Effector CD8-positive, alpha-beta T cell (primary cell): ENCODE data around the gene SMO.
"Not testable (repeated sequence)": the region's sequence is repeated elsewhere in the genome, so short reads cannot be mapped to it uniquely, and the experiment has no call there.

Experiments
- DNase-seq: peaks from one replicate; lab custom pipeline; 2025; lab: John Stamatoyannopoulos, UW

The SMO gene

DNA sequence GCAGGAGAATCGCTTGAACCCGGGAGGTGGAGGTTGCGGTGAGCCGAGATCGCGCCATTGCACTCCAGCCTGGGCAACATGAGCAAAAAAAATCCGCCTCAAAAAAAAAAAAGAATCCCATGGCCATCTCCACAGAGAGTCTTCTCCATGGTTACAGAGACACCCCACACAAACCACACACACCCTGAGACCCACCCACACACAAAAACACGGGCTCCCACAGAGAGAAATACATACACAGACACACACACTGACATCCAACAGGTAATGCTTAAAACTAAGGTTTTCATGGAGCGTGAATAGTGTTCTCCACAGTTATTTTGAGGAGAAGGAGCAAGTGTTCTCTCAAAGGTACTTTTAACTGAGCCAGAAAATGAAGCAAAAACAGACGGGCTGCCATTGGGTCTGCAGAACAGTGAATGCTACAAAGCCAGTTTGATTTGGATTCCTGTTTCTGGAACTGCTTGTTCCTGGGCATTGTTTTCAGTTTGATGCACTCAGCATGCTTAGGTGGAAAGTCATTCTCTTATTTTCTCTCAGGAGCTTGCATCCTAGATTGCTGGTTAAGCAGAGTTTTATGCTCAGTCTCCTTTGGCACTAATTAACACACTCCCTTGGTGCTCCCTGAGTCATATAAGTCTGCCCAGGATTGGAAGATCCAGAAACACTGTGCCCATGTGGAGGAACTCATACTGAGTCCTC, 51.8 kb downstream of the SMO start:
- no peak for DNase-seq

DNA sequence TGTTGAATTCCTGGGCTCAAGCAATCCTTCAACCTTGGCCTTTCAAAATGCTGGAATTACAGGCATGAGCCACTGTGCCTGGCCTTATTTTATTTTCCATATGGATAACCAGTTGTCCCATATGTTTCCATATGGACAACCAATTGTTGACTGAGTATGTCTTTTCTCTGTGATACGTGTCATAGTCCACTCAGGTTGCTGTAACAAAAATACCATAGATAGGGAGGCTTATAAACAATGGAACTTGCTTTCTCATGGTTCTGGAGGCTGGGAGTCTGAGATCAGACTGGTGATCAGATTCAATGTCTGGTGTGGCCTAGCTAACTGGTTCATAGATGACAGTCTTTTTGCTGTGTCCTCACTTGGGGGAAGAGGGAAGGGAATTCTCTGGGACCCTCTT, 55.8 kb downstream of the SMO start:
- DNase-seq = no peak

- no peak for DNase-seq
Measured at GRCh38 chr7:129245533-129245932, 57.1 kb downstream of the SMO start.

DNA sequence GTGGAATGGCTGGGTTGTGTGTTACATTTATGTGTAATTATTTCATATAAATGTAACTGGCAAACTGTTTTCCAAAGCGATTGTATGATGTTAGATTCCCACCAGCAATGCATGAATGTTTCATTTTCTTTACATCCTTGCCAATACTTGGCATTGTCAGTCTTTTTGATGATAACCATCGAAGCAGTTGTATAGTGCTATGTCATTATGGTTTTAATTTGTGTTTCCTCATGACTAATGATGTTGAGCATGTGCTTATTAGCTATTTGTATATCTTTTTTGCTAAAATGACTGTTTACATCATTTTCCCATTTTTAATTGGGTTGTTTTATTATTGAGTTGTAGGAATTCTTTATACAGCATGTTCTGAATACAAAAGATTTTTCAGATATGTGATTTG, 58.7 kb downstream of the SMO start:
- no peak for DNase-seq

DNA sequence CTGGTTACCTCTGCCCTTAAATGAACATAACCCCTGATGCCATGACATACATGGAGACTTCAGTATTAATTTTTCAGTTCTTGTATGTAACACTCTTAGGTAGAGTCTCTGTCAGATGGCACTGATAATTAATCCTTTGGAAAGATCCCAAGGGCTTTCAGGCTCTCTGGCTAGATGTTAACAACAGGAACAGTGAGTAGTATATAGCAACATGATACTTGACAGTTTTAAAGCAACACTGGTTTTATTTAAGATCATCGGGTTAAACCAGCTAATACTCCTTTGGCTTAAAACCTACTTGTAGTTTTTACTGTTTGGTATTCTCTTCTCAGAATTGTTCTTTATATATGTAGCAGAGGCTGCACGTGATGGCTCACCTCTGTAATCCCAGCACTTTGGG, 63.7 kb downstream of the SMO start:
- no peak for DNase-seq

GRCh38 chr7:129252603-129253002, 64.2 kb downstream of the SMO start:
- DNase-seq = not testable (repeated sequence)

- DNase-seq = no peak
Measured at GRCh38 chr7:129255800-129256199, 67.4 kb downstream of the SMO start.

DNA sequence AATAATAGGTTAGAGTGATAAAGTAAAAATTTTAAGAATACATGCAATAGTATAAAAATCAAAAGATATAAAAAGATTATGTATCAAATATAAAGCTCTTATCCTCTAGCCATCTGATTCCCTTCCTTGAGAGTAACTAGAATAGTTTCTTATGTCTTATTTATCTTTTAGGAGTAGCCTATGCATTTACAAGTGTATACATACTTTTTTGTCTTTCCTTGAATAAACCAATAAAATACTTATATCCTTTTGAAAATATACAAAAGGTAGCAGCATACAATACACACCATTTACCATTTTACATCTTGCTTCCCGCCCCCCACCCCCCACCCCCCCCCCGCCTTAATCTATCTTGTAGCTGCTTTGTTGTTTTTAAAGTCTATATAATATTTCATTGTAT, 67.8 kb downstream of the SMO start:
- no peak for DNase-seq

DNA sequence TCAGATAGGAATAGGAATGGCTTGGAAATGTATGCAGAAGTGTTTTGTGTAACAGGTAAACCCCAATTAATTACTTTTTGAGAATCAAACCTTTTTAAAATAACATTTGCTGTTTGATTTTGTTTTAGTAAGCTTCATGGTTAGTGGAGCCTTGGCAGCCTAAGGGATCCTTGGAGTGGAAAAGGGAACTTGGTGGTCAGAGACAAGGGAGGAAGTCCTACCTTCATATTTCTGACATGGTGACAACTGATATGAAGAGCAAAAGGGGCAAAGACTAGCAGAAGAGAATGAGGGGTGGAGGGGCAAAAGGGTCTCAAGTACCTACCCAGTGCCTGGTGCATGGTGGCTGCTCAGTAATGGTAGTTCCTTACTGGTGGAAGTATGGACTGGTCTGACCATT, 68.7 kb downstream of the SMO start:
- DNase-seq = no peak

GRCh38 chr7:129258649-129259389, 70.4 kb downstream of the SMO start:
- DNase-seq = no peak

DNA sequence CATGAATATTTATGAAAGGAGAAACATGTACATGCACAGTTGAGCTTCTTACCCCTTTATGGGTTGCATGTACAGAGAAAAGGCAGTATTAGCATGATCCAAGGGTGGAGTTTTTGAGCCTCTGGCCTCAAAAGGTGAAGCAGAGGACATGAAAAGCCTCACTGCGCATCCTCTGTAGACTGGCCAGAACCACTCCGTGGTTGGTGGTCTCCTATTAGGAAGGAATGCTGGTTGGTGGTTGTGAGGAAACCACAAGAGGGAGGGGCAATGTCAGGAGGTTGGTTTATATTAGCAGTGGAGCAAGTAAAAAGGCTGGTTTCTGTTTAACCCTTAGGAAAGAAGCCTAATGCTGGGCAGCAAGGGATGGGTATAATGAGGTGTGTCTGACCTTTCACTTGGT, 73.9 kb downstream of the SMO start:
- no peak for DNase-seq
